ENCODE results near the gene MCCD1. TPM values are rescaled to one million over a fixed set of nuclear protein-coding genes. Genes with fewer than 3 reads are reported as not detected.

Gene MCCD1
- total RNA-seq, 1 experiment from 2014 or later: not detected

GRCh38 chr6:31532644-31533454 is 4.1 kb downstream of the MCCD1 start:
- H3K27me3 Mint-ChIP-seq (ENCODE audit: insufficient read depth, unreplicated experiment): no peaks in the 10 kb centered on the region
- no peak for TF ChIP-seq CTCF (IDR thresholded peaks at IDR 0.05; ENCODE audit: insufficient read depth in 1 of 2, low read depth in 1 of 2, low read length in 1 of 2, severe bottlenecking in 1 of 2, unreplicated experiment in 1 of 2)
- peaks cover 14% of the 10 kb centered on the region for H3K36me3 ChIP-seq (ENCODE audit: control insufficient read depth, insufficient read depth, low read length)
- no peaks in the 10 kb centered on the region for H3K4me1 ChIP-seq
- H3K4me1 Mint-ChIP-seq (ENCODE audit: low read depth, unreplicated experiment): peaks cover 9% of the 10 kb centered on the region
- no TSS peak for BruUV-seq (replicated peaks)
- H3K4me3 ChIP-seq (ENCODE audit: low read depth, low read length): no peak overlapping the region
- no peak for DNase-seq
- H3K9me3 Mint-ChIP-seq (ENCODE audit: unreplicated experiment): no peaks in the 10 kb centered on the region
- H3K4me3 Mint-ChIP-seq (ENCODE audit: unreplicated experiment): no peak overlapping the region
- intact Hi-C loops (cut with micrococcal nuclease; ENCODE audit: unreplicated experiment): no loop called here
- no peaks in the 10 kb centered on the region for H3K9me3 ChIP-seq
- ChIA-PET CTCF (no interaction called here), POLR2A (no interaction called here)
- no peak overlapping the region for H3K27ac Mint-ChIP-seq (ENCODE audit: unreplicated experiment)
- H3K27me3 ChIP-seq (replicated peaks; ENCODE audit: control insufficient read depth, insufficient read depth, low read length): no peaks in the 10 kb centered on the region
- H3K36me3 Mint-ChIP-seq (ENCODE audit: insufficient read depth, unreplicated experiment): peaks cover 97% of the 10 kb centered on the region

- peaks cover 99% of the 10 kb centered on the region for H3K36me3 Mint-ChIP-seq (ENCODE audit: insufficient read depth, unreplicated experiment)
- H3K9me3 Mint-ChIP-seq (ENCODE audit: unreplicated experiment): no peaks in the 10 kb centered on the region
- ChIA-PET POLR2A (interaction anchor here (1.0 kb wide), 1 partner anchor 9 kb away, joined by 5 read pairs; the partner anchor contains the start of gene DDX39B), CTCF (no interaction called here)
- H3K4me3 Mint-ChIP-seq (ENCODE audit: unreplicated experiment): no peak overlapping the region
- no peak for DNase-seq
- Histone ChIP-seq H3K9me3 (no peaks in the 10 kb centered on the region), H3K36me3 (ENCODE audit: control insufficient read depth, insufficient read depth, low read length) (peaks cover 14% of the 10 kb centered on the region), H3K4me3 (ENCODE audit: low read depth, low read length) (no peak overlapping the region), H3K4me1 (no peaks in the 10 kb centered on the region), H3K27me3 (replicated peaks; ENCODE audit: control insufficient read depth, insufficient read depth, low read length) (no peaks in the 10 kb centered on the region)
- no peaks in the 10 kb centered on the region for H3K27me3 Mint-ChIP-seq (ENCODE audit: insufficient read depth, unreplicated experiment)
- TSS peak; percentile 3 for BruUV-seq (replicated peaks)
- intact Hi-C loops (cut with micrococcal nuclease; ENCODE audit: unreplicated experiment): no loop called here
- H3K27ac Mint-ChIP-seq (ENCODE audit: unreplicated experiment): no peak overlapping the region
- no peak for TF ChIP-seq CTCF (IDR thresholded peaks at IDR 0.05; ENCODE audit: insufficient read depth in 1 of 2, low read depth in 1 of 2, low read length in 1 of 2, severe bottlenecking in 1 of 2, unreplicated experiment in 1 of 2)
- H3K4me1 Mint-ChIP-seq (ENCODE audit: low read depth, unreplicated experiment): peaks cover 9% of the 10 kb centered on the region
Observed at GRCh38 chr6:31533455-31533841, 4.7 kb downstream of the MCCD1 start.

GRCh38 chr6:31534011-31534410 is 5.2 kb downstream of the MCCD1 start:
- ChIA-PET CTCF (no interaction called here), POLR2A (interaction anchor here (1.0 kb wide), 1 partner anchor 8 kb away, joined by 5 read pairs; the partner anchor contains the start of gene DDX39B)
- intact Hi-C loops (cut with micrococcal nuclease; ENCODE audit: unreplicated experiment): no loop called here
- Mint-ChIP-seq H3K36me3 (ENCODE audit: insufficient read depth, unreplicated experiment) (peaks cover 99% of the 10 kb centered on the region), H3K9me3 (ENCODE audit: unreplicated experiment) (no peaks in the 10 kb centered on the region), H3K27me3 (ENCODE audit: insufficient read depth, unreplicated experiment) (no peaks in the 10 kb centered on the region), H3K4me3 (ENCODE audit: unreplicated experiment) (no peak overlapping the region), H3K4me1 (ENCODE audit: low read depth, unreplicated experiment) (peaks cover 11% of the 10 kb centered on the region), H3K27ac (ENCODE audit: unreplicated experiment) (no peak overlapping the region)
- Histone ChIP-seq H3K4me3 (ENCODE audit: low read depth, low read length) (no peak overlapping the region), H3K9me3 (no peaks in the 10 kb centered on the region), H3K4me1 (no peaks in the 10 kb centered on the region; the same call in 1 of the 2 replicates), H3K36me3 (ENCODE audit: control insufficient read depth, insufficient read depth, low read length) (peaks cover 14% of the 10 kb centered on the region), H3K27me3 (replicated peaks; ENCODE audit: control insufficient read depth, insufficient read depth, low read length) (no peaks in the 10 kb centered on the region)
- DNase-seq: no peak
- no TSS peak for BruUV-seq (replicated peaks)
- no peak for TF ChIP-seq CTCF (IDR thresholded peaks at IDR 0.05; ENCODE audit: insufficient read depth in 1 of 2, low read depth in 1 of 2, low read length in 1 of 2, severe bottlenecking in 1 of 2, unreplicated experiment in 1 of 2)
